ENCODE results near the gene TMEM138.
"Not testable (repeated sequence)": the region's sequence is repeated elsewhere in the genome, so short reads cannot be mapped to it uniquely, and the experiment has no call there.

The TMEM138 gene

DNA sequence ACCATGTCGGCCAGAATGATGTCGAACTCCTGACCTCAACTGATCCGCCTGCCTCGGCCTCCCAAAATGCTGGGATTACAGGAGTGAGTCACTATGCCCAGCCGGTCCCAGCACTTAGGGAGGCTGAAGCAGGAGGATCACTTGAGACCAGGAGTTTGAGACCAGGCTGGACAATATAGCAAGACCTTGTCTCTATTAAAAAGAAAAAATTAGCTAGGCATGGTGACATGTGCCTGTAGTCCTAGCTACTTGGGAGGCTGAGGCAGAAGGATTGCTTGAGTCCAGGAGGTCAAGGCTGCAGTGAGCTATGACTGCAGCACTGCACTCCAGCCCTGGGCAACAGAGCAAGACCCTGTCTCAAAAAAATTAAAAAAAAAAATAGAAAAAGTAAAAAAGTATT lies 21.7 kb downstream of the TMEM138 start:
- H3K27me3 ChIP-seq (replicated peaks in 2 of 5; ENCODE audit: control insufficient read depth in 4 of 5, insufficient read depth in 5 of 5, low read length in 4 of 5); H3K4me3 ChIP-seq (ENCODE audit: control insufficient read depth in 1 of 7, extremely low read depth in 1 of 7, insufficient read depth in 4 of 7, low read depth in 2 of 7, low read length in 6 of 7); H3K27ac ChIP-seq (ENCODE audit: insufficient read depth in 1 of 2, low read depth in 1 of 2, low read length in 2 of 2, poor library complexity in 1 of 2, severe bottlenecking in 2 of 2); H3K4me1 ChIP-seq (ENCODE audit: control extremely low read depth in 1 of 4, control insufficient read depth in 4 of 4, insufficient read depth in 4 of 4, low read length in 3 of 4); DNase-seq; H3K36me3 ChIP-seq (ENCODE audit: control insufficient read depth in 4 of 4, insufficient read depth in 4 of 4, low read length in 3 of 4); H3K9me3 ChIP-seq (ENCODE audit: control extremely low read depth in 1 of 5, control insufficient read depth in 4 of 5, insufficient read depth in 2 of 5, low read depth in 1 of 5, low read length in 4 of 5); POLR2A ChIA-PET: not testable (repeated sequence)
- 89% methylated on average over 5 of the region's 5 CpGs for WGBS (ENCODE audit: insufficient coverage)
- CTCF ChIA-PET: interaction anchor here (1.4 to 14.4 kb wide), 10 partner anchors 9 to 133 kb away, joined by 5 to 341 read pairs (median 22); partner anchors contain the start of genes CYB561A3, DDB1, TKFC and TMEM138

DNA sequence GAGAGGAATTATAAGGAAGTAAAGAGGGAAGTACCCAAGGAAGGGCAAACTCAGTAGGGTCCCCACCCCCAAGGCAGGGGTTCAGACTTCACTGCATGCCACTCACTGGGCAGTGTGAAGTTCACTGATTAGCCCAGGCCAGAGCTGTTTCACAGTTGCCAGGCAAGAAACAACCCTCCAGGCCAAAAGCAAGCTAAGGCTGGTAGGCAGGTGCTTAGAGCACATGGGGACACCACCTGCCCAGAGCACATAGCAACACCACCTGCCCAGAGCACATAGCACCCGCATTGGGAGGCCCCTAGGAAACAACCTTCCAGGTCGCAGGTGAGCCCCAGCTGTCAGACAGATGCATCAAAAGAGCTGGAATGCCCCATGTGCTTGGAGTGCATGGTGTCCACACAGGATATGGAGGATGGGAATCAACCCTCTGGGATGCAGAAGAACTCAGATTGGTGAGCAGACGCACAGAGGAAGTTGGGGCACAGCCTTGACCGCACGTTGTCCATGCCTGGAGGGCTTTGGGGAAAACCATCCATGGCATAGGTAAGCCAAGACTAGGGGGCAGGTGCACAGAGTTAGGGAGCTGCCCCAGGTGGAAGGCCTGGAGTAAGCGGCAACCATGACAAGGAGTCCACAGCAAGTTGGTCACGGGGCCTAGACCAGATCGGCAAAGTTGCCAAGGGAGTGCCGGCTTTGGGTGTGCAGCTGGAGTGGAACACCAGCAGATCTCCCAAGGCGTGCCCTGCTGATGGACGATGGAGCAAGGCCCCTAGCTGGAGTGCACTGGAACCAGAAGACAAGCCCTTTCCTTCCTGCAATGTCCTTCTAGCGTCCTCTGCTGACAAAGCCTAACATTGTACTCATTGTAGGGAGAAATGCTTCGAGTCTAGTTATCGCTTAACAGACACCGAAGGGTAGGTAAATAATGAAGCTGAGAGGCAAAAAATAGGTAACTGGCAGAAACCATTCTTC lies 22.4 kb downstream of the TMEM138 start:
- Histone ChIP-seq H3K9me3 (ENCODE audit: control extremely low read depth in 1 of 5, control insufficient read depth in 4 of 5, insufficient read depth in 2 of 5, low read depth in 1 of 5, low read length in 4 of 5) (no peaks in the 10 kb centered on the region), H3K27me3 (replicated peaks in 2 of 5; ENCODE audit: control insufficient read depth in 4 of 5, insufficient read depth in 5 of 5, low read length in 4 of 5) (no peaks in the 10 kb centered on the region), H3K4me1 (ENCODE audit: control extremely low read depth in 1 of 4, control insufficient read depth in 4 of 4, insufficient read depth in 4 of 4, low read length in 3 of 4) (peaks cover 0 to 2% (median 0%) of the 10 kb centered on the region in 4 experiments), H3K27ac (ENCODE audit: insufficient read depth in 1 of 2, low read depth in 1 of 2, low read length in 2 of 2, poor library complexity in 1 of 2, severe bottlenecking in 2 of 2) (no peak overlapping the region), H3K4me3 (ENCODE audit: control insufficient read depth in 1 of 7, extremely low read depth in 1 of 7, insufficient read depth in 4 of 7, low read depth in 2 of 7, low read length in 6 of 7) (no peak overlapping the region), H3K36me3 (ENCODE audit: control insufficient read depth in 4 of 4, insufficient read depth in 4 of 4, low read length in 3 of 4) (no peaks in the 10 kb centered on the region)
- ChIA-PET CTCF (interaction anchor here (0.5 to 14.4 kb wide), 24 partner anchors 10 to 256 kb away, joined by 3 to 341 read pairs (median 5); partner anchors contain the start of genes CYB561A3, DDB1, TKFC and TMEM138), POLR2A (interaction anchor here (1.0 kb wide), 1 partner anchor 48 kb away, joined by 4 read pairs; no protein-coding TSS in a partner anchor)
- WGBS (ENCODE audit: insufficient coverage): 93% methylated on average over 12 of the region's 15 CpGs
- DNase-seq: no peak

DNA sequence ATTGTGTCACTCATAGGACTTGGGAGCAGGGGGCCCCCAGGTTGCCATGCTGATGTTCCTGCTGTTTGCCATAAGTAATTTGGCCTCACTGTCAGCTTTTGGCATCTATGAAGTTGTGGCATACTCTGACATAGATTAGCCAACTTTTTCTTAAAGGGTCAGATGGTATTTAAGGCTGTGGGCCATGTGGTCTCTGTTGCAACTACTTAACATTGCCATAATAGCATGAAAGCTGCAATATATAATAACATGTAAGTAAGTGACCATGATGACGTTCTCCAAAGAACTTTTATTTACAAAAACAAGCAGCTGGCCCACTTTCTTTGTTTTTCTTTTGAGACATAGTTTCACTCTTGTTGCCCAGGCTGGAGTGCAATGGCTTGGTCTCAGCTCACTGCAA lies 28.0 kb downstream of the TMEM138 start:
- Histone ChIP-seq H3K4me1 (ENCODE audit: control extremely low read depth in 1 of 4, control insufficient read depth in 4 of 4, insufficient read depth in 4 of 4, low read length in 3 of 4) (peaks cover 4 to 25% (median 22%) of the 10 kb centered on the region in 4 experiments), H3K4me3 (ENCODE audit: control insufficient read depth in 1 of 7, extremely low read depth in 1 of 7, insufficient read depth in 4 of 7, low read depth in 2 of 7, low read length in 6 of 7) (no peak overlapping the region), H3K27me3 (replicated peaks in 2 of 5; ENCODE audit: control insufficient read depth in 4 of 5, insufficient read depth in 5 of 5, low read length in 4 of 5) (no peaks in the 10 kb centered on the region), H3K27ac (ENCODE audit: insufficient read depth in 1 of 2, low read depth in 1 of 2, low read length in 2 of 2, poor library complexity in 1 of 2, severe bottlenecking in 2 of 2) (no peak overlapping the region), H3K36me3 (ENCODE audit: control insufficient read depth in 4 of 4, insufficient read depth in 4 of 4, low read length in 3 of 4) (peaks cover 0 to 5% (median 2%) of the 10 kb centered on the region in 4 experiments), H3K9me3 (ENCODE audit: control extremely low read depth in 1 of 5, control insufficient read depth in 4 of 5, insufficient read depth in 2 of 5, low read depth in 1 of 5, low read length in 4 of 5) (no peaks in the 10 kb centered on the region)
- DNase-seq: no peak
- ChIA-PET POLR2A (no interaction called here), CTCF (interaction anchor here (0.8 to 14.4 kb wide), 8 partner anchors 8 to 52 kb away, joined by 3 to 341 read pairs (median 4); partner anchors contain the start of genes DDB1, TKFC and TMEM138)
- WGBS (ENCODE audit: insufficient coverage): 100% methylated on average over 1 of the region's 1 CpG

GRCh38 chr11:61392981-61393595 lies 30.9 kb downstream of the TMEM138 start:
- no peaks in the 10 kb centered on the region for H3K9me3 ChIP-seq (ENCODE audit: control extremely low read depth in 1 of 5, control insufficient read depth in 4 of 5, insufficient read depth in 2 of 5, low read depth in 1 of 5, low read length in 4 of 5)
- H3K36me3 ChIP-seq (ENCODE audit: control insufficient read depth in 4 of 4, insufficient read depth in 4 of 4, low read length in 3 of 4): peaks cover 5 to 19% (median 11%) of the 10 kb centered on the region in 4 experiments
- peaks cover 4 to 24% (median 21%) of the 10 kb centered on the region in 4 experiments for H3K4me1 ChIP-seq (ENCODE audit: control extremely low read depth in 1 of 4, control insufficient read depth in 4 of 4, insufficient read depth in 4 of 4, low read length in 3 of 4)
- 0% methylated on average over 10 of the region's 15 CpGs for WGBS (ENCODE audit: insufficient coverage)
- no peaks in the 10 kb centered on the region for H3K27me3 ChIP-seq (replicated peaks in 2 of 5; ENCODE audit: control insufficient read depth in 4 of 5, insufficient read depth in 5 of 5, low read length in 4 of 5)
- H3K4me3 ChIP-seq (ENCODE audit: control insufficient read depth in 1 of 7, extremely low read depth in 1 of 7, insufficient read depth in 4 of 7, low read depth in 2 of 7, low read length in 6 of 7): peak overlapping the region; percentile 74 to 95 (median 81)
- H3K27ac ChIP-seq (ENCODE audit: insufficient read depth in 1 of 2, low read depth in 1 of 2, low read length in 2 of 2, poor library complexity in 1 of 2, severe bottlenecking in 2 of 2): peak overlapping the region; percentile 40 to 78
- CTCF ChIA-PET: interaction anchor here (0.8 to 14.4 kb wide), 15 partner anchors 9 to 265 kb away, joined by 3 to 341 read pairs (median 5); partner anchors contain the start of genes CPSF7, CYB561A3, DDB1 and SDHAF2
- POLR2A ChIA-PET: interaction anchor here (0.9 to 2.7 kb wide), 3 partner anchors 31 to 37 kb away, joined by 3 to 7 read pairs (median 3); partner anchors contain the start of genes CPSF7, CYB561A3, SDHAF2 and TMEM138
- peak; percentile 55 to 68 (median 64) for DNase-seq

GRCh38 chr11:61401173-61401572 lies 39.0 kb downstream of the TMEM138 start:
- no peak overlapping the region for H3K4me3 ChIP-seq (ENCODE audit: control insufficient read depth in 1 of 7, extremely low read depth in 1 of 7, insufficient read depth in 4 of 7, low read depth in 2 of 7, low read length in 6 of 7)
- no peak for DNase-seq
- ChIA-PET CTCF (interaction anchor here (0.7 to 10.7 kb wide), 13 partner anchors 8 to 199 kb away, joined by 3 to 83 read pairs (median 4); partner anchors contain the start of gene VWCE), POLR2A (interaction anchor here (0.7 to 1.1 kb wide), 2 partner anchors 28 to 55 kb away, joined by 3 to 5 read pairs; partner anchors contain the start of genes CPSF7 and SDHAF2)
- peaks cover 26 to 61% (median 43%) of the 10 kb centered on the region in 4 experiments for H3K36me3 ChIP-seq (ENCODE audit: control insufficient read depth in 4 of 4, insufficient read depth in 4 of 4, low read length in 3 of 4)
- WGBS (ENCODE audit: insufficient coverage): 95% methylated on average over 2 of the region's 2 CpGs
- no peaks in the 10 kb centered on the region for H3K9me3 ChIP-seq (ENCODE audit: control extremely low read depth in 1 of 5, control insufficient read depth in 4 of 5, insufficient read depth in 2 of 5, low read depth in 1 of 5, low read length in 4 of 5)
- peak overlapping the region in 1 of 2 experiments; percentile 35 for H3K27ac ChIP-seq (ENCODE audit: insufficient read depth in 1 of 2, low read depth in 1 of 2, low read length in 2 of 2, poor library complexity in 1 of 2, severe bottlenecking in 2 of 2)
- no peaks in the 10 kb centered on the region for H3K27me3 ChIP-seq (replicated peaks in 2 of 5; ENCODE audit: control insufficient read depth in 4 of 5, insufficient read depth in 5 of 5, low read length in 4 of 5)
- no peaks in the 10 kb centered on the region for H3K4me1 ChIP-seq (ENCODE audit: control extremely low read depth in 1 of 4, control insufficient read depth in 4 of 4, insufficient read depth in 4 of 4, low read length in 3 of 4)

- Histone ChIP-seq H3K4me3 (ENCODE audit: control insufficient read depth in 1 of 7, extremely low read depth in 1 of 7, insufficient read depth in 4 of 7, low read depth in 2 of 7, low read length in 6 of 7) (no peak overlapping the region), H3K9me3 (ENCODE audit: control extremely low read depth in 1 of 5, control insufficient read depth in 4 of 5, insufficient read depth in 2 of 5, low read depth in 1 of 5, low read length in 4 of 5) (no peaks in the 10 kb centered on the region), H3K36me3 (ENCODE audit: control insufficient read depth in 4 of 4, insufficient read depth in 4 of 4, low read length in 3 of 4) (peaks cover 26 to 65% (median 45%) of the 10 kb centered on the region in 4 experiments), H3K27ac (ENCODE audit: insufficient read depth in 1 of 2, low read depth in 1 of 2, low read length in 2 of 2, poor library complexity in 1 of 2, severe bottlenecking in 2 of 2) (peak overlapping the region in 1 of 2 experiments; percentile 35), H3K4me1 (ENCODE audit: control extremely low read depth in 1 of 4, control insufficient read depth in 4 of 4, insufficient read depth in 4 of 4, low read length in 3 of 4) (no peaks in the 10 kb centered on the region), H3K27me3 (replicated peaks in 2 of 5; ENCODE audit: control insufficient read depth in 4 of 5, insufficient read depth in 5 of 5, low read length in 4 of 5) (no peaks in the 10 kb centered on the region)
- 94% methylated on average over 2 of the region's 2 CpGs for WGBS (ENCODE audit: insufficient coverage)
- no peak for DNase-seq
- ChIA-PET CTCF (interaction anchor here (0.7 to 10.7 kb wide), 13 partner anchors 8 to 200 kb away, joined by 3 to 83 read pairs (median 4); partner anchors contain the start of gene VWCE), POLR2A (interaction anchor here (0.7 to 1.1 kb wide), 3 partner anchors 12 to 55 kb away, joined by 3 to 7 read pairs (median 5); partner anchors contain the start of genes CPSF7 and SDHAF2)
These were observed 39.4 kb downstream of the TMEM138 start for GRCh38 chr11:61401573-61401972.
